HCT116 (cell line): ENCODE data around the gene SLC52A3. TPM values are rescaled to one million over a fixed set of nuclear protein-coding genes. Genes with fewer than 3 reads are reported as not detected.

Experiments
- ATAC-seq: fragments of 200-7000 bp; cut with Tn5 transposase; 2 replicates; pipeline ENCODE4 v1.9.1; 2020; ENCODE audit warnings: mild to moderate bottlenecking, moderate library complexity
- BruUV-seq: library from RNA; stranded (reverse); fragments of 400-500 nt; replicated peaks from 2 replicates; lab custom pipeline; 2021; lab: Mats Ljungman, UMichigan
- CTCF ChIA-PET: fragments of 300-600 bp; sonication (Branson Sonifier 250); formaldehyde crosslinking; loops from one replicate; lab custom pipeline; 2021; ENCODE audit warnings: antibody characterized with exemption; lab: Charles Lee
- POLR2A ChIA-PET: fragments of 300-600, 350-600 bp; sonication (Branson Sonifier 250); formaldehyde crosslinking; loops from one replicate; lab custom pipeline; 2021; ENCODE audit warnings: antibody characterized with exemption; lab: Charles Lee
- RAD21 ChIA-PET, 2 experiments: fragments of 300-600 bp; sonication (Branson Sonifier 250); formaldehyde crosslinking; loops; one replicate each; lab custom pipeline; 2023; ENCODE audit warnings: low total read pairs in 2 of 2; ENCODE audit not compliant: uncharacterized antibody in 2 of 2, unreplicated experiment in 2 of 2, low non-redundant PET in 1 of 2; lab: Charles Lee
- DNase-seq: peaks from one replicate; pipeline ENCODE4 v3.0.0-alpha.2; 2010; ENCODE audit warnings: low read depth, low spot score
- H2AFZ ChIP-seq: fragments of 200-600 bp; shearing (Covaris generic), sonication (generic); 2 replicates; pipeline ENCODE4 v1.6.1; 2017; ENCODE audit warnings: low read depth, mixed run types, mixed read lengths, antibody characterized with exemption, low read length; ENCODE audit not compliant: poor library complexity, severe bottlenecking
- H3K27ac ChIP-seq: 2 replicates; pipeline ENCODE4 v1.5.1; 2012; ENCODE audit warnings: low read depth, low read length
- H3K27me3 ChIP-seq: fragments of 200-600 bp; sonication (generic); 2 replicates; pipeline ENCODE4 v1.6.1; 2016; ENCODE audit warnings: mixed run types, low read length, mixed read lengths; ENCODE audit not compliant: insufficient read depth
- H3K36me3 ChIP-seq, 2 experiments: fragments of 200-500 bp in 1 of 2; fragments of 200-600 bp in 1 of 2; sonication (Bioruptor generic) in 1 of 2; sonication (generic) in 1 of 2; 2 replicates each; pipeline versions ENCODE4 v1.5.1 to v1.6.1; 2014 to 2016; ENCODE audit warnings: low read length in 2 of 2, inconsistent platforms in 1 of 2, mixed read lengths in 1 of 2, mixed run types in 1 of 2; ENCODE audit not compliant: insufficient read depth in 2 of 2, control insufficient read depth in 1 of 2
- H3K4me1 ChIP-seq, 2 experiments: fragments of 200-600 bp in 1 of 2; sonication (generic) in 1 of 2; 2 replicates each; pipeline versions ENCODE4 v1.5.1 to v1.6.1; 2012 to 2017; ENCODE audit warnings: low read length in 2 of 2, inconsistent platforms in 1 of 2, mild to moderate bottlenecking in 1 of 2, mixed read lengths in 1 of 2, mixed run types in 1 of 2, moderate library complexity in 1 of 2; ENCODE audit not compliant: insufficient read depth in 2 of 2, control insufficient read depth in 1 of 2
- H3K4me2 ChIP-seq: fragments of 200-600 bp; sonication (generic); 2 replicates; pipeline ENCODE4 v1.6.1; 2017; ENCODE audit warnings: mixed run types, low read length, mixed read lengths
- H3K4me3 ChIP-seq, 2 experiments: fragments of 200-600 bp in 1 of 2; sonication (generic) in 1 of 2; replicated peaks in 1 of 2; 2 replicates each; pipeline ENCODE4 v1.5.1; 2011 to 2016; ENCODE audit warnings: low read length in 2 of 2, control low read depth in 1 of 2, low read depth in 1 of 2, mild to moderate bottlenecking in 1 of 2, mixed read lengths in 1 of 2, mixed run types in 1 of 2
- H3K79me2 ChIP-seq: fragments of 200-600 bp; sonication (generic); 2 replicates; pipeline ENCODE4 v1.6.1; 2017; ENCODE audit warnings: mild to moderate bottlenecking, mixed run types, low read length, moderate library complexity, mixed read lengths; ENCODE audit not compliant: insufficient read depth
- H3K9ac ChIP-seq: fragments of 200-600 bp; sonication (generic); 2 replicates; pipeline ENCODE4 v1.6.1; 2016; ENCODE audit warnings: low read length, mixed read lengths
- H3K9me2 ChIP-seq: fragments of 200-600 bp; sonication (generic), shearing (Covaris generic); 2 replicates; pipeline ENCODE4 v1.6.1; 2017; ENCODE audit warnings: mixed run types, mild to moderate bottlenecking, moderate library complexity; ENCODE audit not compliant: insufficient read depth
- H3K9me3 ChIP-seq, 2 experiments: fragments of 200-500 bp in 1 of 2; fragments of 200-600 bp in 1 of 2; sonication (Bioruptor generic) in 1 of 2; sonication (generic) in 1 of 2; 2 replicates each; pipeline ENCODE4 v1.6.1; 2014 to 2017; ENCODE audit warnings: low read length in 2 of 2, mixed read lengths in 2 of 2, inconsistent platforms in 1 of 2, low read depth in 1 of 2, mild to moderate bottlenecking in 1 of 2, mixed run types in 1 of 2, moderate library complexity in 1 of 2; ENCODE audit not compliant: control insufficient read depth in 1 of 2, insufficient read depth in 1 of 2
- H4K20me1 ChIP-seq: fragments of 200-600 bp; sonication (generic), shearing (Covaris generic); 2 replicates; pipeline ENCODE4 v1.6.1; 2017; ENCODE audit warnings: mixed run types, mild to moderate bottlenecking, moderate library complexity; ENCODE audit not compliant: insufficient read depth
- ATF3 ChIP-seq: IDR thresholded peaks from 2 replicates; pipeline ENCODE4 v1.6.1; 2012
- CBX3 ChIP-seq: IDR thresholded peaks from 2 replicates; pipeline ENCODE4 v1.6.1; 2012; ENCODE audit warnings: low read depth
- CEBPB ChIP-seq: IDR thresholded peaks from 2 replicates; pipeline ENCODE4 v1.6.1; 2012; ENCODE audit warnings: low read depth
- CTCF ChIP-seq, 3 experiments: fragments of 200-600 bp in 1 of 3; sonication (generic) in 1 of 3; IDR thresholded peaks in 2 of 3; conservative IDR thresholded peaks in 1 of 3; 2 replicates each; pipeline ENCODE4 v1.5.1; 2012 to 2017; ENCODE audit warnings: low read depth in 2 of 3, low read length in 2 of 3, antibody characterized with exemption in 1 of 3, borderline replicate concordance in 1 of 3, control low read depth in 1 of 3, mild to moderate bottlenecking in 1 of 3, mixed read lengths in 1 of 3, mixed run types in 1 of 3, moderate library complexity in 1 of 3; ENCODE audit not compliant: insufficient read depth in 1 of 3
- EGR1 ChIP-seq: IDR thresholded peaks from 2 replicates; pipeline ENCODE4 v1.6.1; 2012; ENCODE audit warnings: low read depth
- ELF1 ChIP-seq: IDR thresholded peaks from 2 replicates; pipeline ENCODE4 v1.6.1; 2012; ENCODE audit warnings: low read depth, borderline replicate concordance
- EZH2 ChIP-seq: fragments of 200-600 bp; sonication (generic); IDR thresholded peaks from 2 replicates; pipeline ENCODE4 v1.6.1; 2017; ENCODE audit warnings: antibody characterized with exemption, mixed run types
- FOSL1 ChIP-seq: IDR thresholded peaks from 2 replicates; pipeline ENCODE4 v1.6.1; 2012; ENCODE audit warnings: low read depth
- JUND ChIP-seq: IDR thresholded peaks from 2 replicates; pipeline ENCODE4 v1.6.1; 2012
- MAX ChIP-seq: IDR thresholded peaks from 2 replicates; pipeline ENCODE4 v1.6.1; 2012
- POLR2A ChIP-seq: IDR thresholded peaks from 2 replicates; pipeline ENCODE4 v1.7.0; 2011; ENCODE audit warnings: borderline replicate concordance; ENCODE audit not compliant: insufficient read depth, insufficient read length; ENCODE audit errors: extremely low read depth
- POLR2AphosphoS5 ChIP-seq: IDR thresholded peaks from 2 replicates; pipeline ENCODE4 v1.6.1; 2011; ENCODE audit warnings: mild to moderate bottlenecking, low read depth, low read length, moderate library complexity
- RAD21 ChIP-seq: IDR thresholded peaks from 2 replicates; pipeline ENCODE4 v1.6.1; 2012; ENCODE audit warnings: low read depth, mild to moderate bottlenecking
- SIN3A ChIP-seq: IDR thresholded peaks from 2 replicates; pipeline ENCODE4 v1.6.1; 2012; ENCODE audit warnings: low read depth
- SP1 ChIP-seq: IDR thresholded peaks from 2 replicates; pipeline ENCODE4 v1.6.1; 2012; ENCODE audit warnings: low read depth
- SRF ChIP-seq: IDR thresholded peaks from 2 replicates; pipeline ENCODE4 v1.6.1; 2012; ENCODE audit warnings: low read depth
- TCF7L2 ChIP-seq: IDR thresholded peaks from 2 replicates; pipeline ENCODE4 v1.7.0; 2011; ENCODE audit warnings: borderline replicate concordance, inconsistent platforms; ENCODE audit not compliant: insufficient read depth, insufficient read length; ENCODE audit errors: extremely low read depth
- YY1 ChIP-seq: IDR thresholded peaks from 2 replicates; pipeline ENCODE4 v1.6.1; 2011; ENCODE audit warnings: low read length, low read depth, moderate library complexity, mild to moderate bottlenecking; ENCODE audit not compliant: insufficient replicate concordance; ENCODE audit errors: extremely low read depth
- ZFX ChIP-seq: fragments of 450-650 bp; IDR thresholded peaks from 2 replicates; pipeline ENCODE4 v1.6.1; 2017
- ZNF274 ChIP-seq: fragments of 200-500 bp; sonication (Bioruptor generic); IDR thresholded peaks from 2 replicates; pipeline ENCODE4 v1.6.1; 2014; ENCODE audit warnings: mild to moderate bottlenecking, low read depth, low read length, inconsistent platforms
- intact Hi-C: fragments of 100-400 bp; cut with micrococcal nuclease; formaldehyde crosslinking; loops from 2 replicates; pipeline ENCODE4 v1.10.0; 2022
- total RNA-seq: library from RNA; stranded (reverse); gene quantifications from one replicate; pipeline ENCODE4 v1.2.1, GENCODE V29; 2021; ENCODE audit not compliant: unreplicated experiment

The SLC52A3 gene
- total RNA-seq, 1 experiment from 2014 or later = 10.2 TPM

- TF ChIP-seq EZH2 (no peak), JUND (no peak), EGR1 (no peak), FOSL1 (no peak), TCF7L2 (no peak), POLR2A (no peak), CEBPB (no peak), SRF (no peak), ZFX (no peak), ZNF274 (no peak)
Measured at GRCh38 chr20:761418-762381, 6.6 kb downstream of the SLC52A3 start (continued).

- DNase-seq (peak; percentile 47), ATAC-seq (peak; percentile 98)
- Histone ChIP-seq H3K36me3 (peaks cover 15 to 17% of the 10 kb centered on the region in 2 experiments; a peak in 2 of 4 replicates), H3K27ac (no peak overlapping the region), H3K4me2 (peak overlapping the region; percentile 66), H3K9me2 (no peaks in the 10 kb centered on the region), H3K27me3 (no peaks in the 10 kb centered on the region), H3K79me2 (no peaks in the 10 kb centered on the region), H3K9me3 (no peaks in the 10 kb centered on the region), H3K9ac (peak overlapping the region; percentile 30; the same call in 1 of the 2 replicates), H3K4me3 (peak overlapping the region in 1 of 2 experiments; percentile 27; a peak in 1 of 4 replicates), H4K20me1 (no peaks in the 10 kb centered on the region), H3K4me1 (peaks cover 0 to 18% of the 10 kb centered on the region in 2 experiments; a peak in 2 of 4 replicates), H2AFZ (no peak overlapping the region)
- no TSS peak for BruUV-seq
- CTCF ChIA-PET = interaction anchor here (0.6 to 1.5 kb wide), 16 partner anchors 8 to 540 kb away, joined by 3 to 10 read pairs (median 4); no protein-coding TSS in a partner anchor
- RAD21 ChIA-PET = no interaction called here
- intact Hi-C loops = loop anchor here (10.0 kb wide), 1 partner anchor 196 kb away; no protein-coding TSS in a partner anchor
- POLR2A ChIA-PET = no interaction called here
- no peak for TF ChIP-seq POLR2AphosphoS5
- no peak for TF ChIP-seq ATF3
- no peak for TF ChIP-seq JUND
- TF ChIP-seq TCF7L2 = no peak
- TF ChIP-seq CTCF (IDR thresholded peaks at IDR 0.05 in 2 of 3, conservative IDR thresholded peaks at IDR 0.05 in 1 of 3; ENCODE audit: borderline replicate concordance in 1 of 3, insufficient read depth in 1 of 3, low read depth in 2 of 3, low read length in 2 of 3) = peak; percentile 70 to 98 (median 97)
- TF ChIP-seq RAD21 = peak; percentile 51
- TF ChIP-seq MAX = peak; percentile 83; the same call in 1 of the 2 replicates
- TF ChIP-seq ELF1 = no peak
- no peak for TF ChIP-seq CEBPB
- TF ChIP-seq EZH2 = no peak
- no peak for TF ChIP-seq EGR1
- TF ChIP-seq CBX3 = 0 out of 2 replicates have a peak, but pooled peaks have one; percentile 54
- TF ChIP-seq SIN3A = no peak
- no peak for TF ChIP-seq YY1
- 0 out of 2 replicates have a peak, but pooled peaks have one; percentile 22 for TF ChIP-seq SP1
Measured at GRCh38 chr20:760751-761417, 7.4 kb downstream of the SLC52A3 start.
